Measurements from ENCODE around the gene ASB16.
A peak's percentile ranks its signal among the peaks of the same experiment; 100 is the strongest.

GRCh38 chr17:44207319-44207718, 36.8 kb downstream of the ASB16 start:
- peak; percentile 10; the same call in 1 of the 2 replicates for TF ChIP-seq POLR2AphosphoS5 (IDR thresholded peaks at IDR 0.05; ENCODE audit: low read depth, low read length)
- no peak for TF ChIP-seq POLR2A (IDR thresholded peaks at IDR 0.05; ENCODE audit: low read depth, low read length)
- TF ChIP-seq TAF1 (IDR thresholded peaks at IDR 0.05; ENCODE audit: borderline replicate concordance, low read depth, low read length) = no peak
